GM12892 (cell line): ENCODE data around the gene STAM2.

ENCODE experiments used
- POLR2A ChIP-seq: IDR thresholded peaks from 2 replicates; pipeline ENCODE4 v1.6.1; 2011; ENCODE audit warnings: low read depth, low read length, control low read depth
- POLR2AphosphoS5 ChIP-seq: IDR thresholded peaks from 2 replicates; pipeline ENCODE4 v1.6.1; 2011; ENCODE audit warnings: low read depth, low read length, control low read depth
- TAF1 ChIP-seq: IDR thresholded peaks from 2 replicates; pipeline ENCODE4 v1.6.1; 2011; ENCODE audit warnings: low read depth, mild to moderate bottlenecking, control low read depth, low read length, borderline replicate concordance

DNA sequence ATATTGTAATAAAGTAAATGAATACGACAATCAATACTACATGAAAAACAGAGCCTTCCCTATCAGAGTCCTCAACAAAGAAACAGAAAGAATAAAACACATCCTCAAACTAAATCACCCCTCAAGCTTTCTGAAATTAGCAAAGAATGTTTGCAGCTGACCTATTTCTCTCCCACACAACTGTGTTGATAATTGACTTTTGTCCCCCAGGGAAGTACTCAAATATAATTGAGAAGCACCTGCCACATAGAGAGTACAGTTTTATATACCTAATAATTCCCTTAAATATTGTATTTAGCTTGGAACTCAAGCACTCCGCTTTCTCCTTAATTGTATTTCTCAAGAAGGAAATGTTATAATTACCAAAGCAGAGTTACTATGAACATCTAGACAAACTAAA is 89.3 kb downstream of the STAM2 start:
- TF ChIP-seq TAF1 (no peak), POLR2A (no peak), POLR2AphosphoS5 (no peak)
